Tongue (tissue), 2 donors: ENCODE measurements around the gene C16orf46. TPM values are rescaled to one million over a fixed set of nuclear protein-coding genes. Genes with fewer than 3 reads are reported as not detected.

Experiments
- DNase-seq: peaks from one replicate; pipeline ENCODE4 v3.0.0-alpha.2; 2015
- total RNA-seq: library from RNA; depleted of rRNA; stranded (reverse); fragments of >200 nt; gene quantifications from one replicate; pipeline ENCODE4 v1.2.3, GENCODE V29; 2014

Gene C16orf46
- total RNA-seq, 1 donor from 2014 or later = 0.92 TPM

- no peak for DNase-seq
Observed at GRCh38 chr16:81073560-81074330, 3.3 kb downstream of the C16orf46 start.

- DNase-seq = no peak
Observed at GRCh38 chr16:81071805-81072204, 5.2 kb downstream of the C16orf46 start.

- DNase-seq = no peak
Observed at GRCh38 chr16:81070979-81071378, 6.1 kb downstream of the C16orf46 start.

DNA sequence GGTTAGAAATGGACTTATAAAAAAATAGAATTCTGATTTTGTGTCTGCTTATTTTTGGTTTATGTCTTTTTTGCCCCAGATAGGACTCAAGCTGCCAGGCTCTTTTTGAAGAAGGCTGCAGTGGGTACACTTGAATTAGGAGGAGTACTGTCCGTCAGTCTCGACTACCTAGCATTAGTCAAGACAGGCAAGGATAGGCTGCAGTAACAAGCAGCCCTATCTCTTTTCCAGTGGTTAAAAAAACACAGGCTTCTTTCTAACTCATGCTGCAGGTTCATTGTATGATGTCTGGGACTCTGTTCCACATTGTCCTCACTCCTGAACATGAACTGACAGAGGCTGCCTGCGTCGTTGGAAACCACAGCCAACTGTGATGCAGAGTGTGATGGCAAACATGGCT lies 8.0 kb downstream of the C16orf46 start:
- DNase-seq = no peak

GRCh38 chr16:81067166-81067565 lies 9.9 kb downstream of the C16orf46 start:
- DNase-seq = no peak

DNA sequence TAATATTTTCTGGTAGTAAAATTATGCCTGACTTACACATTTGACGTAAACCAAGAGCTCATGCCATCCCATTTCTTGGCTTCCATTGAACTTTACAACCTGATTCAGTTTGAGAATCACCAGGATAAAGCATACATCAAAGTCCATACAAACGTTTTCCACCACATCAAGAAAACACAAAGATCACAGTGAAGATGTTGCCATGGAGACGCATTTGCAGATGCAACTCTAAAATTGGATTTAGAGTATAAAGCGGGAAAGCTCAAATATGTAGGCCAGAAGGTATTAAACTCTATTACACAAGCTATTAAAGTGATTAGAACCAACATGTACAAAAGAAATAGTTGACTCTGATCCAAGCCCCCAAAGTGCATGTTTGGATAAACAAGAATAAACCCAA lies 10.4 kb downstream of the C16orf46 start:
- peak; percentile 22 for DNase-seq

DNA sequence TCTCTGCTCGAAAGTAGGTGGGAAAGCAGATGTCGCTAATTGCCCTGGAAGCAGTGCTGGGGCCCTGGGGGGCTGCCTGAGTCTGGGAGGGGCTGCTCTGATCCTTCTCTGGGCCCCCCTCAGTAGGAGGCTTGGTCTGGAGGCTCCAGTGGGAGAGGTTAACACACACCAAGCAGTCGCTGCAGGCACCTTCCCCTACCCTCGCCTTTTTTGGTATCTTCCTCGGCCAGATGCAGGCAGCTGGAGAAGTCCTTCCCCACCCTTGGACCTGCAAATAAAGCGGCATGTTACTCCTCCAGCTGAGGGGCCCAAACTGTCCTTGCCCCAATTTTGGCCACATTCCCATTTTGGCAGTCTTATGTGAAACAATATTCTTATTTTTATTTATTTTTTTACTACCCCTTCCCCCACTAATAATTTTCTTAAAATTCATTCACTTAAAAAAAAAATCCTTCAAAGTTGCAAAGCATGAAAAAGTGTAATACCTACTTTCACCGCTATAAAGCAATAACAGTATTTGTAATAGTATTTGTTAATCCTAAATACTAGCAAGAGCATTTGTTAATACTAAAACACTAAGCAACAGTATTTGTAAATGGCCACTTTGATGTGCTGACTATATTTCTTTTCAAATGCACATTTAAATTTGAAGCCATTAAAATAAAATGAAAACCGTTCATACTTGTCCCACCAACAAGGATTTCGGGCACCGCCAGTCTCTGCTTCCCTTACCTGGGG lies 15.0 kb downstream of the C16orf46 start:
- peak; percentile 54 for DNase-seq

- DNase-seq = no peak
Observed at GRCh38 chr16:81061307-81061640, 15.8 kb downstream of the C16orf46 start.

DNA sequence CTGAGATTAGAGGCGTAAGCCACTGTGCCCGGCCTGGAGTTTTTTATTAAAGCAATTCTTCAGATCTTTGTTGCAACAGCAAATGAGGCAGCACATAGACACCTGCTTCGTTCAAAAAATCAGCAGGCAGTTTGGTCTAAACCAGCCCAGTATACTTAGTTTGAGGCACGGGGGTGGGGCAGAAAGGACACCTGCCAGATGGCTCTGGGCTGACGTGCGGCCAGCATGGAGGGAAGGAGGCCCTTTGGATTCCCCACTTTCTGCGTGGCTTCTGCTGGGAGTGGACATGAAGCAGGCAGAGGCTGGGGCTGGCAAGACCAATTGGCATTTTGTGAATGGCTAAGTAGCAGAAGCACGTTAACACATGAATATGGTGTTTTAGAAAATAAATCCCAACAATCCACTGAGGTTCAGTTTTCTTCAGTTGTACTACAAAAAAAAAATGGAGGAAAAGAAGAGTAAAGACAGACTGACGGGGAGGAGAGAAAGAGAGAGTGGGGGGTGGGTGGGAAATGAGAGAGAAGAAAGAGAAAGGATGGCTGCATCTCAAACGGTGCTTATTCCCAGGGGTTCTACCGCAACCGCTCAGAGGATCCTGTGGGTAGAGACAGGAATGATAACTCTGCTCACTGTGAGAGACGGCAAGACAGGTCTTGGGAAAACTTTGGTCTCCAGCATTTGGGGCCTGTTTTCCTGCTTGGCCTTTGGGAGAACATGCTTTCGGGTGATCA lies 16.3 kb downstream of the C16orf46 start:
- DNase-seq = no peak

DNA sequence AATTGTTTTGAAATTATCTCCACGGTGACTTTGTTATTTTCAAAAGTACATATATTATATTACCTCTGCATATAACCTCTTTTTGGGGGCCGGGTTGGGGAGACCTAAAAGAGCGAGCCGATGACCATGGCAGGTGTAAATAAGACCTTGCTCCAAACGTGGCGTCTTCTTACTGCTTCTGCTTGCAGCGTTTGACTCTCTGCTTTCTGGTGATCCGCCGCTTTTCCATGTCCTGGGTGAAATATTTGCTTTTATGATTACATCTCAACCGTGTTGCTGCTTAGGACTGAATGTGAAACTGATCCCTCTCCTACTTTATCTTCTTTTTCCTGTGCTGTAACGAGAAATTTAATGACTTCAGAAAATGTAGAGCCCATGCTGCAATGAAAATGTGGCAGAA lies 23.3 kb downstream of the C16orf46 start:
- DNase-seq = no peak

DNA sequence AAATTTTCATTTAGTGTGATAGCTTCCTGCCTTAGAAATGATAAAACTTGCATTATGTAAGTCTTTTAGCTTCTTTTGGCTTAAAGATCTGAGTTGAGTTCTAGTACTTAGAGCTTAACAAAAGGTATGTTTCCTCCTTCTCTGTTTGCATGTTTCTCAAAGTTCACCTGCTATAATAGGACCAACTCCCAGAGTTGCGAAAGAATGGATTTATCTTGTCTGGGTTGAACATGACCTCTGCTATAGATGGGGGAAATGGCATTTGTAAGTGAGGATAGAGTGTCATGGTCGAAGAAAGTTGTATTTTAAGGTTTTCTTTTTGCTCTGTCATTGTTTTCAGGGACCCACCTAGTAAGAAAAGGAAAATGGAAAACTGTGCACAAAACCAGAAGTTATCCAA lies 34.2 kb downstream of the C16orf46 start:
- DNase-seq = no peak

- DNase-seq = no peak
Observed at GRCh38 chr16:81041696-81042095, 35.3 kb downstream of the C16orf46 start.

DNA sequence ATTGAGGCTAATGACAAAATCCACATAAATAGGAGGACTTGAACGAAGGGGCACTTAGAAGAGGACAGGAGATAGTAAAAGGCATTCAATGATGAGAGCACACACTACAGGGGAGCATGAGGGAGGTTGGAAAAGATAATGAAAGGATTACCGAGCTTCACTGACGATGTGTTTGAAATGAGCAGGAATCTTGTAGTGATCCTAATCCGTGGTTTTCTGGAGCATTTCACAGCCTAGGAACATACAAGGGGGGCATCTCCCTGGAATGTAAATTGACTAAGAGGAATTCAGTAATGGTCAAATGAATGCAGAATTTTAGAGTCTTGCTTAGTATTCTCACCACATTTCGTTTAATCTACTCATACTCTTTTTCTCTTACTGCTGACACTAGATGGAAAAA lies 36.2 kb downstream of the C16orf46 start:
- DNase-seq = no peak

- no peak for DNase-seq
Observed at GRCh38 chr16:81040131-81040530, 36.9 kb downstream of the C16orf46 start.

GRCh38 chr16:81036751-81037350 lies 40.2 kb downstream of the C16orf46 start:
- no peak for DNase-seq

DNA sequence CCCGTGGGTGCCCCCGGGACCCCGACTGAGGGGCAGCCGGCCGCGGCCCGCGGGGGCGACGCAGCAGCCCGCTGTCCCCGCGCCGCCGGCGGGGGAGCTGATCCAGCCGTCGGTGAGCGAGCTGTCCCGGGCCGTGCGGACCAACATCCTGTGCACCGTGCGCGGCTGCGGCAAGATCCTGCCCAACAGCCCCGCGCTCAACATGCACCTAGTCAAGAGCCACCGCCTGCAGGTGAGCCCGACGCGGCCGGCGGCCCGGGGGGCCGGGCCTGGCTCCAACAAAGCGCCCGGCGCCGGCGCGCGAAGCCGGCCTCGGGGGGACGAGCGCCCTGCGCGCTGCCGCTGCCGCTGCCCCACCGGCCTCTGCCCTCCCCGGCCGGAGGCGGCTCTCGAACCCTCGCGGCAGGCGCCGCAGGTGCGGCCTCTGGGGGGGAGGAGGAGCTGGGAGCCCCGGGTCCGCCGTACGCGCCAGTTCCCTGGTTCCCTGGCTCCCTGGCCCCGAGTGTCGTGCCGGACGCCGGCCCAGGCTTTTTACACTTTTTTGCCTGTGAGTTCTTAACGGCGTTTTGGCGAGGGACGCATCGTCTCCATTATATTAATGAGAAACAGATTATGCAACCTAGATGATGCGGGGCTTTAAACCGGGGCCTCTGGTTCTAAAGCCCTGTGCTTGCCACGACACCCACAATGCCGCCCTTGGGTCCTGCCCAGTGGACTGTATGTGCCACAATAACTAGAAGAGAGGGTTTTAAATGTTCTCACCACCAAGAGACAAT lies 40.9 kb downstream of the C16orf46 start:
- peak; percentile 42 for DNase-seq

GRCh38 chr16:81035398-81035974 lies 41.6 kb downstream of the C16orf46 start, which contains the start of gene ATMIN:
Gene ATMIN (plus strand): TSS chr16:81035842. CDS start chr16:81035871, 29 bp downstream.
- peak; percentile 95 for DNase-seq

GRCh38 chr16:81029930-81030604 lies 47.0 kb downstream of the C16orf46 start:
- no peak for DNase-seq

- no peak for DNase-seq
Observed at GRCh38 chr16:81026429-81026828, 50.6 kb downstream of the C16orf46 start.

- no peak for DNase-seq
Observed at GRCh38 chr16:81018496-81018895, 58.5 kb downstream of the C16orf46 start.

DNA sequence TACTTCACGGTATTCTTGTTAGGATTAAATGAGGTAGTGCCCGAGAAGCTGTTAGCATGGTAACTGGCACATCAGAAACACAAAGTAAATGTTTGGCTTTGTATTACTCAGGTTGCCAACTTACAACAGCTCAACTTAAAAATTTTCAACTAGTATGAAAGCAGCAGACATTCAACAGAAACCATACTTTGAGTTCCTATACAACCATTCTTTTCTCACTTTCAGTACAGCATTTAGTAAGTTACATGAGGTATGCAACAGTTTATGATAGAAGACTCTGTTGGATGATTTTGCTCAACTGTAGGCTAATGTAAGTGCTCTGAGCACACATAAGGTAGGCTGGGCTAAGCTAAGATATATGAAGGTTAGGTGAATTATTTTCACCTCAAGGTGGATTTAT lies 62.4 kb downstream of the C16orf46 start:
- DNase-seq = no peak
